Osteocyte (in vitro differentiated cells): Measurements from ENCODE around the gene MSGN1. TPM values are rescaled to one million over a fixed set of nuclear protein-coding genes. Genes with fewer than 3 reads are reported as not detected.

Experiments
- DNase-seq: peaks from one replicate; pipeline ENCODE4 v3.0.0; 2021; ENCODE audit warnings: mixed read lengths; ENCODE audit not compliant: unreplicated experiment; ENCODE audit errors: extremely low spot score
- H3K27ac Mint-ChIP-seq: one replicate; pipeline ENCODE4 v1.8.0; 2021; ENCODE audit warnings: mild to moderate bottlenecking, mixed read lengths; ENCODE audit not compliant: unreplicated experiment
- H3K27me3 Mint-ChIP-seq: one replicate; pipeline ENCODE4 v1.8.0; 2021; ENCODE audit warnings: mixed read lengths; ENCODE audit not compliant: unreplicated experiment
- H3K36me3 Mint-ChIP-seq: one replicate; pipeline ENCODE4 v1.8.0; 2021; ENCODE audit warnings: mixed read lengths; ENCODE audit not compliant: unreplicated experiment
- H3K4me1 Mint-ChIP-seq: one replicate; pipeline ENCODE4 v1.8.0; 2021; ENCODE audit warnings: mixed read lengths; ENCODE audit not compliant: unreplicated experiment
- H3K4me3 Mint-ChIP-seq: one replicate; pipeline ENCODE4 v1.8.0; 2021; ENCODE audit warnings: mild to moderate bottlenecking, moderate library complexity, mixed read lengths; ENCODE audit not compliant: unreplicated experiment
- H3K9me3 Mint-ChIP-seq: one replicate; pipeline ENCODE4 v1.8.0; 2021; ENCODE audit warnings: mixed read lengths; ENCODE audit not compliant: unreplicated experiment
- total RNA-seq: library from RNA; stranded (reverse); gene quantifications from 2 replicates; pipeline ENCODE4 v1.2.1, GENCODE V29; 2021
- TF ChIP-seq, protein P1 (sequence below): fragments of 200-600 bp; sonication (generic); IDR thresholded peaks from 2 replicates; pipeline ENCODE4 v1.5.0; 2021; ENCODE audit warnings: antibody characterized with exemption, mild to moderate bottlenecking, moderate library complexity

MSGN1 gene
- total RNA-seq, 1 donor from 2014 or later, result not detected

DNA sequence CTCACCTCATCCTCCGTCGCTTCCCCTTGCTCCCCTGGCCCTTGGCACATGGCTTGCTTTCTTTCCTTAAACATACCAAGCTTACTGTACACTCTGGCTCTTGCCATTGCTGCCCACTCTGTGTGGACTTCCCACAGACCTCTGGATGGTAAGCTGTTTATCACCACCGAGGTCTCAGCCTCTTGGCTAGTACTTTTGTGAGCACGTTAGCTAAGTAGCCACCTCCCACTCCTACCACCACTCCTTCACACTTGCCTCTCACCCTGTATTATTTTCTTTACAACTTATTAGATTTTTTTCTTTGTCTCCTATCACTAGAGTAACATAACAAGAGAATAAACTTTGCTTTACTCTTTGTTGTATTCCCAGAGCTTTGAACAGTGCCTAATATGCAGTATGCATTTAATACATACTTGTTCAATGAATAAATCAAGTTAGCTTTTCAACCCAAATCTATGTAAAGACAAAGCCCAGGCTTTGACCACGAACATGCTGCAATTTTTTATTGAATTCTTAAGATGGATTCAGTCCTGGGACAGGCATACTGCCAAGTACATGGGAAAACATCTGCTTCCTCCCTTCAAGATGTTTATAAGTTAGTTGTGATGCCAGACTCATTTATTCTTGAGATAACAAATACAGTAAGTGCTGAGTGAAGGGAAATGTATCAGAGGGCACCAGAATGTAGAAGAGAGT, 25.0 kb upstream of the MSGN1 start:
- Mint-ChIP-seq H3K27me3 (peaks cover 23% of the 10 kb centered on the region), H3K36me3 (no peaks in the 10 kb centered on the region), H3K4me1 (no peaks in the 10 kb centered on the region), H3K9me3 (no peaks in the 10 kb centered on the region), H3K4me3 (no peak overlapping the region), H3K27ac (no peak overlapping the region)
- DNase-seq, result no peak
- TF ChIP-seq, protein P1, sequence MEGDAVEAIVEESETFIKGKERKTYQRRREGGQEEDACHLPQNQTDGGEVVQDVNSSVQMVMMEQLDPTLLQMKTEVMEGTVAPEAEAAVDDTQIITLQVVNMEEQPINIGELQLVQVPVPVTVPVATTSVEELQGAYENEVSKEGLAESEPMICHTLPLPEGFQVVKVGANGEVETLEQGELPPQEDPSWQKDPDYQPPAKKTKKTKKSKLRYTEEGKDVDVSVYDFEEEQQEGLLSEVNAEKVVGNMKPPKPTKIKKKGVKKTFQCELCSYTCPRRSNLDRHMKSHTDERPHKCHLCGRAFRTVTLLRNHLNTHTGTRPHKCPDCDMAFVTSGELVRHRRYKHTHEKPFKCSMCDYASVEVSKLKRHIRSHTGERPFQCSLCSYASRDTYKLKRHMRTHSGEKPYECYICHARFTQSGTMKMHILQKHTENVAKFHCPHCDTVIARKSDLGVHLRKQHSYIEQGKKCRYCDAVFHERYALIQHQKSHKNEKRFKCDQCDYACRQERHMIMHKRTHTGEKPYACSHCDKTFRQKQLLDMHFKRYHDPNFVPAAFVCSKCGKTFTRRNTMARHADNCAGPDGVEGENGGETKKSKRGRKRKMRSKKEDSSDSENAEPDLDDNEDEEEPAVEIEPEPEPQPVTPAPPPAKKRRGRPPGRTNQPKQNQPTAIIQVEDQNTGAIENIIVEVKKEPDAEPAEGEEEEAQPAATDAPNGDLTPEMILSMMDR, result no peak

DNA sequence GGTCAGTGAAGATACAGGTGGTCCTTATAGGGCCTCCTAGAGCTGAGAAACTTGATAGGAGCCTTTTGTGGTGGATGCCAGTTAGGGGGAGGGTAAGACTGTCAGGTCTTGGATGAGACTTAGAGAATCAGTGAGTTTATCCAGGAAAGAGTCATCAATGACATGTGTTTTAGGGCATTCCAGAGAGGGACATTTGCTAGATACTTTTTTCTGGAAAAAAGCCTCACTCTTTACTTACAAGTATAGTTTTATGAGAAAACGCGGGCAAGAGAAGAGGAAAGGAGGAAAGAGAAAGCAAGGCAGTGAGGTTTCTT, 24.5 kb upstream of the MSGN1 start:
- H3K4me3 Mint-ChIP-seq, result no peak overlapping the region
- no peaks in the 10 kb centered on the region for H3K4me1 Mint-ChIP-seq
- no peak overlapping the region for H3K27ac Mint-ChIP-seq
- peaks cover 26% of the 10 kb centered on the region for H3K27me3 Mint-ChIP-seq
- no peak for DNase-seq
- H3K36me3 Mint-ChIP-seq, result no peaks in the 10 kb centered on the region
- H3K9me3 Mint-ChIP-seq, result no peaks in the 10 kb centered on the region
- TF ChIP-seq, protein P1, result no peak

DNA sequence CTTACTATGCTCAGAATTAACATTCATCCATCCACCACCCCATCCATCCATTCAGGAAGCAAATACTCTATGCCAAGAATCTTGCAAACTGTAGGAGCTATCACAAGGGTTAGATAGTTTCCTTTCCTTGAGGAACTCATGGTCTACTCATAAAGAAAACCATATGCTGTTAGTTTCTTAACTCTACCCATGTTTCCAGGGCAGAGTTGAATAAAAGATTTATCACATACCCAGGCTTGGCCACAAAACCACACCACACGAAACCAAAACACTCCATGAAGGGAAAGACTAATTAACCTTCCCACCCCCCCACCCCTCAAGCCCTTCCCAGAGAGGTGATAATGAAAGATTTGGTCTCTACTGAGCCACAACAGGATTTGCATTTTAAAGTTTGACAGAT, 23.7 kb upstream of the MSGN1 start:
- H3K9me3 Mint-ChIP-seq, result no peaks in the 10 kb centered on the region
- no peak overlapping the region for H3K27ac Mint-ChIP-seq
- no peaks in the 10 kb centered on the region for H3K36me3 Mint-ChIP-seq
- no peak for DNase-seq
- no peak overlapping the region for H3K4me3 Mint-ChIP-seq
- no peaks in the 10 kb centered on the region for H3K4me1 Mint-ChIP-seq
- H3K27me3 Mint-ChIP-seq, result peaks cover 26% of the 10 kb centered on the region
- TF ChIP-seq, protein P1, result no peak

DNA sequence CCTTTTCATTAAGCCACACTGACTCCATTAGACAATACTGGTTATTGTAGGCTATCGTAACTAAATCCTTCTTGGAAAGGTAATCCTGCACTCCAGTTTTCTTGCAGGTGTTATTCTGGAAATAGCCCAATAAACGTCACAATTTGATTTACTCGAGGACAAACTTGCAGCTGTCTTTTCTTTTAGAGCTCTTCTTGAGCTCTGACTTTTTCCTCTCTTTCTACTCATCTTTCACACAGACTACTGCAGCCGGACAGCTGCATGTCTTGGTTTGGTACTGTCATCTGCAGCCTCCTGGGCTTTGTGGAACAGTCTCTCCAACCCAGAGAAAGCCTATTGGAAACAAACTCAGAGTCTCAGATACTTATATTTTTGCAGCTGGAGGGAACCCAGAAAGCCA, 23.0 kb upstream of the MSGN1 start:
- no peaks in the 10 kb centered on the region for H3K36me3 Mint-ChIP-seq
- no peak overlapping the region for H3K4me3 Mint-ChIP-seq
- peaks cover 28% of the 10 kb centered on the region for H3K27me3 Mint-ChIP-seq
- TF ChIP-seq, protein P1, result no peak
- DNase-seq, result no peak
- H3K9me3 Mint-ChIP-seq, result no peaks in the 10 kb centered on the region
- H3K27ac Mint-ChIP-seq, result no peak overlapping the region
- H3K4me1 Mint-ChIP-seq, result no peaks in the 10 kb centered on the region

DNA sequence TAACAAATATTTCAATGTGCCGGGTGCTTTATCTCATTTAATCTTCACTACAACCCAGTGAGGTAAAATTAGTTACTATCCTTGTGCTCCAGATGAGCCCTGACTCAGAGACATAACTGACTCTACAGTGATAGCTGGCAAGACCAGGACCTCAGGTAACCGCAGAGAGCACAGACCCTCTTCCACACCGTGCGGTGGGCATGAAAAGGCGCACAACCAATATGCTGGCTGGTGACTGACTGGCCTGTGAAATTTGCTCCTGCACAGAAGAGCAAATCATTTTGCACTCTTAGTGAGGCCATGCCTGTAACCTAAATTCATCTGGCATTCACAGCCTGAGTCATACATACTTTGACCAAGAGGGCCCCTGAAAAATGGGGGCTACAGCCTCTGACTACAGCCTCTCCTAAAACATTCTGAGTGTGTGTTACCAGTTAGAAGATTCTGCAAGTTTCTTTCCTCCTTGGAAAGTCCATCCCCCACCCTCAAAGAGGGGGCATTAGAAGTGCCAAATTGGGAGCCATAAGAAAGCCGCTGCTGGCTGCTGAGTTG, 22.4 kb upstream of the MSGN1 start:
- Mint-ChIP-seq H3K4me1 (no peaks in the 10 kb centered on the region), H3K27ac (no peak overlapping the region), H3K27me3 (peaks cover 30% of the 10 kb centered on the region), H3K4me3 (no peak overlapping the region), H3K9me3 (no peaks in the 10 kb centered on the region), H3K36me3 (no peaks in the 10 kb centered on the region)
- TF ChIP-seq, protein P1, result no peak
- no peak for DNase-seq
